ENCODE data around the gene PRSS23. TPM values are rescaled to one million over a fixed set of nuclear protein-coding genes. Genes with fewer than 3 reads are reported as not detected.

Gene PRSS23
- total and polyA plus RNA-seq, 2 donors (not counting 3 experiments of a cell fraction or from before 2014, with no cell fraction given), result 146 to 278 TPM

GRCh38 chr11:86781546-86781945 lies 18.8 kb upstream of the PRSS23 start:
- H3K27me3 ChIP-seq (ENCODE audit: control insufficient read depth in 2 of 2, insufficient read depth in 2 of 2, low read length in 2 of 2), result no peaks in the 10 kb centered on the region
- no peaks in the 10 kb centered on the region for H3K9me3 ChIP-seq (replicated peaks; ENCODE audit: control insufficient read depth, insufficient read depth, low read length)
- no peaks in the 10 kb centered on the region for H4K20me1 ChIP-seq (replicated peaks; ENCODE audit: control insufficient read depth, extremely low read depth, insufficient read depth, low read length)
- no peak overlapping the region for H2AFZ ChIP-seq (ENCODE audit: low read depth, low read length)
- ChIA-PET POLR2A (interaction anchor here (0.7 kb wide), 1 partner anchor 173 kb away, joined by 4 read pairs; no protein-coding TSS in a partner anchor), CTCF (interaction anchor here (1.1 kb wide), 1 partner anchor 13 kb away, joined by 5 read pairs; no protein-coding TSS in a partner anchor)
- no peak for DNase-seq (ENCODE audit: low read depth, low spot score)
- no peaks in the 10 kb centered on the region for H3K9me1 ChIP-seq (replicated peaks; ENCODE audit: control insufficient read depth, extremely low read depth, insufficient read depth, low read length)
- H3K4me1 ChIP-seq (ENCODE audit: control insufficient read depth, extremely low read depth, insufficient read depth, low read length), result no peaks in the 10 kb centered on the region
- intact Hi-C loops (cut with micrococcal nuclease) (no loop called here), dilution Hi-C loops (cut with MboI; ENCODE audit: extremely low pct_ligation_motif_present, low sequenced_read_pairs) (no loop called here)
- no peak overlapping the region for H3K4me2 ChIP-seq (ENCODE audit: insufficient read depth, low read length)
- H3K79me2 ChIP-seq (ENCODE audit: control insufficient read depth, insufficient read depth, low read length), result no peaks in the 10 kb centered on the region
- TF ChIP-seq MAX (IDR thresholded peaks at IDR 0.05; ENCODE audit: insufficient read depth, insufficient read length), result no peak
- no peak for TF ChIP-seq POLR2AphosphoS5 (IDR thresholded peaks at IDR 0.05; ENCODE audit: insufficient read depth, low read depth, low read length)
- TF ChIP-seq MYC (IDR thresholded peaks at IDR 0.05; ENCODE audit: low read depth, low read length), result no peak
- no peak for TF ChIP-seq CTCF (IDR thresholded peaks at IDR 0.05; ENCODE audit: extremely low read depth in 1 of 2, insufficient read depth in 1 of 2, low read depth in 1 of 2, low read length in 2 of 2)
- TF ChIP-seq POLR2A (IDR thresholded peaks at IDR 0.05; ENCODE audit: low read depth, low read length), result no peak
- no peak for TF ChIP-seq GATA2 (IDR thresholded peaks at IDR 0.05; ENCODE audit: insufficient read depth, insufficient read length, low read depth, low read length)
- no peak for TF ChIP-seq EZH2 (IDR thresholded peaks at IDR 0.05; ENCODE audit: borderline replicate concordance, low read depth, low read length, severe bottlenecking)
- TF ChIP-seq JUN (IDR thresholded peaks at IDR 0.05; ENCODE audit: borderline replicate concordance, insufficient read depth, insufficient read length, low read depth), result no peak
- no peak for TF ChIP-seq FOS (IDR thresholded peaks at IDR 0.05; ENCODE audit: borderline replicate concordance, insufficient read depth, low read length)
- FAIRE-seq, result no peak
- H3K4me3 ChIP-seq (replicated peaks in 1 of 3; ENCODE audit: insufficient read depth in 1 of 3, low read depth in 1 of 3, low read length in 3 of 3), result no peak overlapping the region
- no peak overlapping the region for H3K27ac ChIP-seq (ENCODE audit: insufficient read depth, low read depth, low read length)
- no TSS peak for BruUV-seq (replicated peaks)
- no peaks in the 10 kb centered on the region for H3K36me3 ChIP-seq (ENCODE audit: control insufficient read depth in 2 of 2, extremely low read depth in 1 of 2, insufficient read depth in 2 of 2, low read length in 2 of 2)
- no peak overlapping the region for H3K9ac ChIP-seq (replicated peaks; ENCODE audit: extremely low read depth, insufficient read depth, low read length)

Data from endothelial cell of umbilical vein (primary cell).